Type B pancreatic cell (in vitro differentiated cells): Measurements from ENCODE around the gene PLD1. TPM values are rescaled to one million over a fixed set of nuclear protein-coding genes. Genes with fewer than 3 reads are reported as not detected.

Experiments
- DNase-seq: peaks from one replicate; pipeline ENCODE4 v3.0.0; 2021; ENCODE audit warnings: mixed read lengths; ENCODE audit not compliant: unreplicated experiment; ENCODE audit errors: extremely low spot score
- H3K27ac Mint-ChIP-seq: 2 replicates; pipeline ENCODE4 v1.8.0; 2021; ENCODE audit warnings: mild to moderate bottlenecking, mixed read lengths
- H3K27me3 Mint-ChIP-seq: 2 replicates; pipeline ENCODE4 v1.8.0; 2021; ENCODE audit warnings: mixed read lengths
- H3K36me3 Mint-ChIP-seq: 2 replicates; pipeline ENCODE4 v1.8.0; 2021; ENCODE audit warnings: mixed read lengths
- H3K4me1 Mint-ChIP-seq: one replicate; pipeline ENCODE4 v1.8.0; 2021; ENCODE audit warnings: mixed read lengths; ENCODE audit not compliant: unreplicated experiment
- H3K4me3 Mint-ChIP-seq: 2 replicates; pipeline ENCODE4 v1.8.0; 2021; ENCODE audit warnings: mild to moderate bottlenecking, mixed read lengths
- H3K9me3 Mint-ChIP-seq: 2 replicates; pipeline ENCODE4 v1.8.0; 2021; ENCODE audit warnings: mixed read lengths
- total RNA-seq: library from RNA; stranded (reverse); gene quantifications from 2 replicates; pipeline ENCODE4 v1.2.1, GENCODE V29; 2021; ENCODE audit warnings: low replicate concordance
- TF ChIP-seq, protein P1 (sequence below): fragments of 200-600 bp; sonication (generic); conservative IDR thresholded peaks from 2 replicates; pipeline ENCODE4 v1.5.0; 2021; ENCODE audit warnings: antibody characterized with exemption, mild to moderate bottlenecking

Gene PLD1
- total RNA-seq, 1 donor from 2014 or later = 33.3 TPM

- no peaks in the 10 kb centered on the region for H3K9me3 Mint-ChIP-seq
- DNase-seq = no peak
- H3K4me3 Mint-ChIP-seq = no peak overlapping the region
- TF ChIP-seq, protein P1, sequence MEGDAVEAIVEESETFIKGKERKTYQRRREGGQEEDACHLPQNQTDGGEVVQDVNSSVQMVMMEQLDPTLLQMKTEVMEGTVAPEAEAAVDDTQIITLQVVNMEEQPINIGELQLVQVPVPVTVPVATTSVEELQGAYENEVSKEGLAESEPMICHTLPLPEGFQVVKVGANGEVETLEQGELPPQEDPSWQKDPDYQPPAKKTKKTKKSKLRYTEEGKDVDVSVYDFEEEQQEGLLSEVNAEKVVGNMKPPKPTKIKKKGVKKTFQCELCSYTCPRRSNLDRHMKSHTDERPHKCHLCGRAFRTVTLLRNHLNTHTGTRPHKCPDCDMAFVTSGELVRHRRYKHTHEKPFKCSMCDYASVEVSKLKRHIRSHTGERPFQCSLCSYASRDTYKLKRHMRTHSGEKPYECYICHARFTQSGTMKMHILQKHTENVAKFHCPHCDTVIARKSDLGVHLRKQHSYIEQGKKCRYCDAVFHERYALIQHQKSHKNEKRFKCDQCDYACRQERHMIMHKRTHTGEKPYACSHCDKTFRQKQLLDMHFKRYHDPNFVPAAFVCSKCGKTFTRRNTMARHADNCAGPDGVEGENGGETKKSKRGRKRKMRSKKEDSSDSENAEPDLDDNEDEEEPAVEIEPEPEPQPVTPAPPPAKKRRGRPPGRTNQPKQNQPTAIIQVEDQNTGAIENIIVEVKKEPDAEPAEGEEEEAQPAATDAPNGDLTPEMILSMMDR = no peak
- H3K36me3 Mint-ChIP-seq = peaks cover 4% of the 10 kb centered on the region
- H3K27me3 Mint-ChIP-seq = no peaks in the 10 kb centered on the region
- peak overlapping the region; percentile 5 for H3K27ac Mint-ChIP-seq
- peaks cover 17% of the 10 kb centered on the region for H3K4me1 Mint-ChIP-seq
These were observed 66.7 kb downstream of the PLD1 start for GRCh38 chr3:171743327-171744157.

- H3K4me1 Mint-ChIP-seq = peaks cover 30% of the 10 kb centered on the region
- H3K4me3 Mint-ChIP-seq = no peak overlapping the region
- TF ChIP-seq, protein P1 = no peak
- H3K27ac Mint-ChIP-seq = no peak overlapping the region
- no peak for DNase-seq
- no peaks in the 10 kb centered on the region for H3K27me3 Mint-ChIP-seq
- no peaks in the 10 kb centered on the region for H3K9me3 Mint-ChIP-seq
- no peaks in the 10 kb centered on the region for H3K36me3 Mint-ChIP-seq
These were observed 68.9 kb downstream of the PLD1 start for GRCh38 chr3:171741377-171741776.

DNA sequence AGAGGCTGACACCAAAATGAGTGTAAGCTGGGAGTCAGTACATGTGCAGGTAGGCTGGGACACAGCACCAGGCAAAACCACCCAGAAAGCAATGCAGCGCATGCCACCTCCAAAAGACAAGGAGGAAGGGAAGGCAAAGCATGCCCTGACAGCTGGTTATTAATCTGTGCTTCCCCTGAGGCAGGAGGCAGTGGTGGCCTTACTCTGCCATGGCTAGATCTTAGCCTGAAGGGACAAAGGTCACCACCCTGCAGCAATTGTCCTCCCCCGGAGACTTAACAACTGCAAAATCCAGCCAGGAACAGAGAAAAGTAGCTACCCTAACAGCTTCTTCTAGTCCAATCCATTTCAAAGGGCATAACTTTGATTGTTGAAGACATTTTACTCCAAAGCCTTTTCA lies 73.7 kb downstream of the PLD1 start:
- Mint-ChIP-seq H3K27ac (no peak overlapping the region), H3K9me3 (no peaks in the 10 kb centered on the region), H3K4me1 (peaks cover 29% of the 10 kb centered on the region), H3K36me3 (peaks cover 3% of the 10 kb centered on the region), H3K27me3 (no peaks in the 10 kb centered on the region), H3K4me3 (no peak overlapping the region)
- TF ChIP-seq, protein P1 = no peak
- no peak for DNase-seq

- peaks cover 25% of the 10 kb centered on the region for H3K4me1 Mint-ChIP-seq
- peaks cover 3% of the 10 kb centered on the region for H3K36me3 Mint-ChIP-seq
- TF ChIP-seq, protein P1 = no peak
- H3K4me3 Mint-ChIP-seq = no peak overlapping the region
- no peak for DNase-seq
- no peaks in the 10 kb centered on the region for H3K9me3 Mint-ChIP-seq
- H3K27ac Mint-ChIP-seq = no peak overlapping the region
- no peaks in the 10 kb centered on the region for H3K27me3 Mint-ChIP-seq
These were observed 76.7 kb downstream of the PLD1 start for GRCh38 chr3:171733561-171733960.

- Mint-ChIP-seq H3K27me3 (no peaks in the 10 kb centered on the region), H3K27ac (no peak overlapping the region), H3K4me1 (peaks cover 19% of the 10 kb centered on the region), H3K36me3 (peaks cover 3% of the 10 kb centered on the region), H3K4me3 (no peak overlapping the region), H3K9me3 (no peaks in the 10 kb centered on the region)
- TF ChIP-seq, protein P1 = no peak
- no peak for DNase-seq
These were observed 77.5 kb downstream of the PLD1 start for GRCh38 chr3:171732756-171733155.
